ENCODE results near the gene MVB12B. TPM values are rescaled to one million over a fixed set of nuclear protein-coding genes. Genes with fewer than 3 reads are reported as not detected.
A peak's percentile ranks its signal among the peaks of the same experiment; 100 is the strongest.

Gene MVB12B
- total and polyA plus RNA-seq, 2 of the 8 experiments (the other 6 are each of a cell fraction or from before 2014, with no cell fraction given) = 2.6 to 5.0 TPM

GRCh38 chr9:126509718-126510117 is 183.1 kb downstream of the MVB12B start:
- H3K56ac ChIP-seq (replicated peaks; ENCODE audit: insufficient read length, low read depth, low read length) = no peak overlapping the region
- no peaks in the 10 kb centered on the region; a peak in 1 of 8 replicates for H3K36me3 ChIP-seq (ENCODE audit: control insufficient read depth in 2 of 4, insufficient read depth in 4 of 4, low read length in 3 of 4)
- no peak overlapping the region for H3K14ac ChIP-seq (ENCODE audit: insufficient read length)
- no peaks in the 10 kb centered on the region for H3K9me3 ChIP-seq (ENCODE audit: insufficient read depth in 2 of 2, low read depth in 1 of 2, low read length in 1 of 2)
- H3K23me2 ChIP-seq (ENCODE audit: low read depth, low read length) = peaks cover 5% of the 10 kb centered on the region; the same call in 1 of the 2 replicates
- FAIRE-seq (no peak), DNase-seq (ENCODE audit: low read depth in 1 of 2, low spot score in 2 of 2) (no peak)
- H3K18ac ChIP-seq (ENCODE audit: extremely low read depth, low read length) = no peak overlapping the region
- H3K4me1 ChIP-seq (replicated peaks in 1 of 4; ENCODE audit: control insufficient read depth in 3 of 4, insufficient read depth in 4 of 4, low read length in 3 of 4) = peaks cover 0 to 13% (median 10%) of the 10 kb centered on the region in 4 experiments; a peak in 6 of 7 replicates
- H3K4me3 ChIP-seq (ENCODE audit: extremely low read depth in 1 of 4, insufficient read depth in 2 of 4, low read depth in 3 of 4, low read length in 4 of 4) = no peak overlapping the region
- H3K4me2 ChIP-seq (ENCODE audit: insufficient read depth in 1 of 2, low read depth in 2 of 2, low read length in 2 of 2) = no peak overlapping the region
- H2BK15ac ChIP-seq (ENCODE audit: low read length) = no peak overlapping the region
- H2AFZ ChIP-seq (ENCODE audit: low read length) = no peak overlapping the region
- no peaks in the 10 kb centered on the region for H3K79me1 ChIP-seq (ENCODE audit: low read depth, low read length)
- 86% methylated on average over 5 of the region's 5 CpGs; no CpG with 5 or more reads in 1 of the 2 experiments for WGBS, 2 experiments (ENCODE audit: extremely low coverage in 1 of 2, insufficient coverage in 1 of 2, insufficient read length in 1 of 2, insufficient replicate concordance in 2 of 2, low coverage in 1 of 2, low lambda C conversion rate in 2 of 2, missing lambda C conversion rate in 1 of 2)
- H3K9ac ChIP-seq (replicated peaks in 1 of 4; ENCODE audit: extremely low read depth in 1 of 4, low read depth in 3 of 4, low read length in 3 of 4) = no peak overlapping the region
- no peak overlapping the region for H2BK20ac ChIP-seq (ENCODE audit: low read length)
- no peak overlapping the region for H2AK5ac ChIP-seq (ENCODE audit: low read depth, low read length)
- H3K4ac ChIP-seq (replicated peaks; ENCODE audit: insufficient read length, low read depth, low read length) = no peak overlapping the region
- H4K5ac ChIP-seq (ENCODE audit: insufficient read length, low read depth, low read length) = no peak overlapping the region
- ChIA-PET POLR2A (ENCODE audit: partially characterized antibody) (interaction anchor here (1.0 kb wide), 1 partner anchor 10 kb away, joined by 4 read pairs; no protein-coding TSS in a partner anchor), CTCF (ENCODE audit: partially characterized antibody) (interaction anchor here (0.7 to 24.3 kb wide), 10 partner anchors 9 to 272 kb away, joined by 3 to 343 read pairs (median 6); no protein-coding TSS in a partner anchor)
- no peak overlapping the region for H2BK5ac ChIP-seq (ENCODE audit: low read depth, low read length)
- no peak overlapping the region for H2BK120ac ChIP-seq (replicated peaks; ENCODE audit: low read depth, low read length)
- H4K20me1 ChIP-seq (replicated peaks in 1 of 2; ENCODE audit: control insufficient read depth in 1 of 2, insufficient read depth in 2 of 2, low read length in 2 of 2) = no peaks in the 10 kb centered on the region
- H4K91ac ChIP-seq (replicated peaks; ENCODE audit: insufficient read length, low read length) = no peak overlapping the region
- H3K23ac ChIP-seq (ENCODE audit: insufficient read length) = no peak overlapping the region
- H2BK12ac ChIP-seq (ENCODE audit: low read depth, low read length) = no peak overlapping the region
- H4K8ac ChIP-seq (ENCODE audit: extremely low read depth, insufficient read depth, low read length) = 0 out of 2 replicates have a peak overlapping the region, but pooled peaks have one; percentile 51
- no peak for TF ChIP-seq KDM1A (IDR thresholded peaks at IDR 0.05; ENCODE audit: borderline replicate concordance, low read length)
- TF ChIP-seq GABPA (IDR thresholded peaks at IDR 0.05; ENCODE audit: borderline replicate concordance, insufficient read depth, low read length) = no peak
- TF ChIP-seq MAFK (IDR thresholded peaks at IDR 0.05; ENCODE audit: low read depth, low read length) = no peak
- H3K27ac ChIP-seq (ENCODE audit: low read depth, low read length) = no peak overlapping the region
- H3K79me2 ChIP-seq (ENCODE audit: control insufficient read depth in 1 of 2, insufficient read depth in 2 of 2, low read length in 2 of 2) = no peaks in the 10 kb centered on the region
- peaks cover 0 to 1% (median 0%) of the 10 kb centered on the region in 4 experiments; a peak in 3 of 7 replicates for H3K27me3 ChIP-seq (replicated peaks in 1 of 4; ENCODE audit: control insufficient read depth in 3 of 4, extremely low read depth in 1 of 4, insufficient read depth in 3 of 4, low read length in 3 of 4)
